Measurements from ENCODE around the gene NOTCH1.
"Not testable (repeated sequence)": the region's sequence is repeated elsewhere in the genome, so short reads cannot be mapped to it uniquely, and the experiment has no call there.

The NOTCH1 gene

GRCh38 chr9:136578915-136579649 is 33.2 kb upstream of the NOTCH1 start:
- DNase-seq (ENCODE audit: low read depth) = no peak

DNA sequence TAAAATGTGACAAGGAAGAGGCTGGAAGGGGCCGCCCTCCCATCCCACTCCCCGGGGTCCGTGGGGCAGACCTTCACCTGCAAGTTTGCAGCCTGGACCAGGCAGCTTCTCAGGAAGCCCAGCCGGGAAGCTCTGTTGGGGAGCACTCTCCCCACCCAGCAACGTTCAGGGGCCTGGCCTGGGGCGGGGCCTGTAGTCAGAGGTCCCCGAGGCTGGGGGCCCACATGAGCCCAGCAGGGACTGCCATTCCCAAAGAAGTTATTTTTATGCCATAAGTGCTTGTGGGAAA is 32.7 kb upstream of the NOTCH1 start:
- DNase-seq (ENCODE audit: low read depth) = no peak

- DNase-seq (ENCODE audit: low read depth) = no peak
Measured at GRCh38 chr9:136577941-136578625, 32.2 kb upstream of the NOTCH1 start.

DNA sequence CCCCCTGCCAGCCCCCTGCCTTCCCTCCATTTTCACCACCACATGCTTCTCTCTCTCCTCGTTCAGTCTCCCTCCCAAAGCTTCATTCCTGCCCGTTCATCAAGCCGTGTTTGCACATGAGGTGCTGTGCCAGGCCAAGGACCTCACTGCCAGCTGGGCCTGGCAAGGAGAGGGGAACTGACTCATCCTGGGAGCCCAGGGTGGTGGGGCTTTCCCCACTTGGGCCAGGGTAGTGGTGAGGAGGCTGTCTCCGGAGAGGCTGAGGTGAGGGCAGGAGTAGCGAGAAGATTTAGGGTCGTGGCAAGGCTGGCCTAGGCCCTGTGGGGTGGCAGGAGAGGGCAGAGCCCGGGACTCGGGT is 30.4 kb upstream of the NOTCH1 start:
- no peak for DNase-seq (ENCODE audit: low read depth)

DNA sequence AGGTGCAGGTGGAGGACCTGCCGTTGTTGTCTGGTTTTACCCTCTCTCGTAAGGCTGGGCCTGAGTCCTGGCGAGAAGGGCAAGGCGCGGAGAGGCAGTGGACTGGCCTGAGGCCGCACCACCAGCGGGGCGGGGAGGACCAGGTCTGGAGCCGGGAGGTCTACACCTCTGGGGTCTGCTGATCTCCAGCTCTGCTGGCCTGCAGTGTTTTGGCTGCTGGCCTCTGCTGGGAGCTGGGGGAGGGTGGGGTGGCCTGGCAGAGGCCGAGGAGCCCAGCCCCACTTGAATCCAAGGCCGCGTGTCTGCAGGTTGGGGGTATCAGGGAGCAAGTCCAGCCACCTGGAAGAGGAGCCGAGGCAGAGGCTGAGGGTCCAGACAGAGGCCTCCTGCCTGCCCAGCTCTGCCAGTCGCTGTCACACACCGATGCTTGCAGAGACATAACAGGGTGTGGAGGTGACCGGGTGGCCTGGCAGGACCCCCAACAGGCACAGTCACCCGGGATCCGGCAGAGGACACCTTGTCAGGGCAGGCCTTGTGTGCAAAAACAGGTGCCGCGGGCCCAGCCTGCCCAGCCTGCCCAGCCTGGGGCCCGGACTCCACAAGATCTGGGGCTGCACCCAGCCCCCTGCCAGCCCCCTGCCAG is 29.9 kb upstream of the NOTCH1 start:
- no peak for DNase-seq (ENCODE audit: low read depth)

- DNase-seq (ENCODE audit: low read depth) = not testable (repeated sequence)
Measured at GRCh38 chr9:136574606-136575005, 28.8 kb upstream of the NOTCH1 start.

DNA sequence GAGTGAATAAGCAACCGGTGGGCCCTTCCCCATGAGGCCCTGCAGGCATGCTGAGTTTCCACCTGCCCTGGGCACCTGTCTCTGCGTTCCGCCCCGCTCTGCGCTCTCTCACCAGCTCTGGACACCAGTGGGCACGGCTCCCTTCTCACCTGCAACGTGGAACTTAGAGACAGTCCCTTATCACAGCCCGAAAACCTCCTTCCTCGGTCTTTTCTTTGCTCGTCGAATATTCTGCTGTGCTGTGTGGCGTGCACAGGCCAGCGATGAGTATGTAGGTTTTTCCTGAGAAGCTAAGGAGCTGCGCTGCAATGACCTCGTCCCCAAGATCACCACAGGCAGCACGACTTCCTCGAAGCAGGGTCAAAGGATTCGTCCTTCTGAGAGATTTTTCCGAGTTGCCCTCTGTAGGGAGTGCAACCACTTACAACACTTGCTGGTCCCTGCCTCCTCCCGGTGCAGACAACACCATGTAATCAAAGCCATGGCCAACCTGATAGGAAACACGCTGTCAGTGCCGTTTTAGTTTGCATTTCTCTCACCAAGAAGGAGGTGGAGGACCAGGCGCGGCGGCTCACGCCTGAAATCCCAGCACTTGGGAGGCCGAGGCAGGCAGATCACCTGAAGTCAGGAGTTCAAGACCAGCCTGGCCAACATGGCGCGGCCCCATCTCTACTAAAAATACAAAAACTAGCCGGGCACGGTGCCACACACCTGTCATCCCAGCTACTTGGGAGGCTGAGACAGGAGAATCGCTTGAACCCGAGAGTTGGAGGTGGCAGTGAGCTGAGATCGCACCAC is 27.2 kb upstream of the NOTCH1 start:
- DNase-seq (ENCODE audit: low read depth) = no peak

DNA sequence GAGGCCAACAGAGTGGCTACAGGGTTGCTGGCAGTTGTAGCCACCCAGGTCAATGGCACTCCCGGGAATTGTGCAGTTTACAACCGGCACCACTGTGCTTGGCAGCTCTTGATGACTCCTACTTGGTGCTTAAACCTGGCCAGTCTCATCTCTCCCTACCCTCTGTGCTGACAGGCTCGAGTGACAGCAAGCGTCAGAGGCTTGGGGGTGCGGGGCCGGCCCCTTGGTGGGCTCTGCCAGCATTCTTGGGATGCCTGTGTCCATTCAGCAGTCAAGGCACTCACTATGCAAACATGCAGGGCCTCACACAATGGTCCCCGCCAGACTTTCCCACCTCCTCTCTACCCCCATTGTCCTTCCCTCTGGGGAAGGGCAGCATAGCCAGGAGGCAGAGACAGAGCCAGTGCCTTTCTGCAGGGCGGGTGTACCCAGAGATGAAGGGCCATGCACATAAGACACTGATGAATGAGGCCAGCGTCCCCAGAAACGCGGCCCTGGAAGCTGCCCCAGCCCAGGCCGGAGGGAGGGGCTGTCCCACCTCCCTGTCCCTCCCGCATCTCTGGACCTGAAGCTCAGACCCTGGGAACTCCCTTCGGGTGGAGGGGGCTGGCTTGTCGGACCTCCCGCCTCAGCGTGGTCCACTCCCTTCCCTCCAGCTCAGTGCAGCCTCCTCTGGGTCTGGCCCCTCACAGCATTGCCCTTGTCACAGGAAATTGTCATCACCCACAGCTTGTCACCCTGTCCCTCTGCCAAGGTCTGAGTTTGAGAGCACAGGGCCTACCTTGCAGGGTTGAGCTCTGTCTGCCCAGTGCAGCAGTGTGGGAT is 26.4 kb upstream of the NOTCH1 start:
- no peak for DNase-seq (ENCODE audit: low read depth)

GRCh38 chr9:136571531-136571930 is 25.7 kb upstream of the NOTCH1 start:
- DNase-seq (ENCODE audit: low read depth) = no peak

DNA sequence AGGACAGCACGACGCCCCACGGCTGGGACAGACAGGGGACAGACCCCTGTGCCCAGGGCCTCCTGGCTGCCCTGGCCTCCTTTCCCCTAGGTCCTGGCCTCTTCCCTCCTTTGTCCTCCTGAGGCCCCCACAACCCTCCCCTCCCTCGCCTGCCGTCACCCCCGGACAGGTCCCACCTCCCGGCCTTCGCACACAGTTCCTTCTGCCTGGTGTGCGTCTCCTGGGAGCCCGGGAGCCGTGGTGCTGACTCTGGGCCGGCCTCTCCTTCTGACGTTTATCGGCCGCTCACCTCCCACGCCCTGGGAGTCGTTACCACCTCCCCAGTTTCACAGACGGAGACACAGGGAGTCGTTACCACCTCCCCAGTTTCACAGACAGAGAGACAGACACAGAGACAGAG is 25.1 kb upstream of the NOTCH1 start:
- DNase-seq (ENCODE audit: low read depth) = no peak

- DNase-seq (ENCODE audit: low read depth) = no peak
Measured at GRCh38 chr9:136570191-136570845, 24.5 kb upstream of the NOTCH1 start.

- no peak for DNase-seq (ENCODE audit: low read depth)
Measured at GRCh38 chr9:136569526-136570148, 23.8 kb upstream of the NOTCH1 start.

DNA sequence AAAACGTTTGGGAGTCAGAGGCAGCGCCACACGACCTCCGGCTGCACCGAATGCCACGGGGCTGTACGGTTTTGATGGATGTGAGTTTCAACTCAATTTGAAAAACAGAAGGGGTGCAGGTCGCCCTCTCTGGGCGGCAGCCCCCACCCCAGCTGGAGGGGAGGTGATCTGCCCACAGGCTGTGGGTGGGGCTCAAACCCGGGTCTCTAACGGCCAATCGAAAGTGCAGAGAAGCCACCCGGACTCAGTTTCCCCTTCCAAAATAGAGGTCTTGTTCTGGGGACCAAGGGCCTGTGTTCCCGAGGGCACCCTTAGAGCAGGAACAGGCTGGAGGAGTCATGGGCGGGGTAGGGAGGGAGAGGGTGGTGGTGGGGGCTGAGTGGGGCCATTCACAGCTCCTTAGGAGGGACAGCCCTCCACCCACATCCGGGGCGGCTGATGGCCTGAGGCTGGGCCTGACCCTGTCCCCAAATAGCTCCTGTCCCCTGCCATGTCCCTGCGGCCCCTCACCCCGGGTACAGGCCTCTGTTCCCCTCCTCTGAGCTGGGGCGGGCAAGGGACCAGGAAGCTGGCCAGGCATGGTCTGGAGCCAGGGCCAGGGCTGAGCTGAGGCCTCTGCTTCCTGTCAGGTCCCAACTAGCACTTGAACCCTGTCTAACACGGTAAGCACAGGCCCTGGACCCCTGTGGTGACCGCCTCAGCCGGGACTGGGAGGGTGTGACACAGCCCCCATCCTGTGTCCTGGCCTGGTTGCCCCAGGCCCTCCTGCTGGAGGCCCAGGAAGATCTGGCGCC is 22.6 kb upstream of the NOTCH1 start:
- DNase-seq (ENCODE audit: low read depth) = no peak

- DNase-seq (ENCODE audit: low read depth) = no peak
Measured at GRCh38 chr9:136567651-136568287, 21.9 kb upstream of the NOTCH1 start.

- no peak for DNase-seq (ENCODE audit: low read depth)
Measured at GRCh38 chr9:136566901-136567300, 21.1 kb upstream of the NOTCH1 start.

DNA sequence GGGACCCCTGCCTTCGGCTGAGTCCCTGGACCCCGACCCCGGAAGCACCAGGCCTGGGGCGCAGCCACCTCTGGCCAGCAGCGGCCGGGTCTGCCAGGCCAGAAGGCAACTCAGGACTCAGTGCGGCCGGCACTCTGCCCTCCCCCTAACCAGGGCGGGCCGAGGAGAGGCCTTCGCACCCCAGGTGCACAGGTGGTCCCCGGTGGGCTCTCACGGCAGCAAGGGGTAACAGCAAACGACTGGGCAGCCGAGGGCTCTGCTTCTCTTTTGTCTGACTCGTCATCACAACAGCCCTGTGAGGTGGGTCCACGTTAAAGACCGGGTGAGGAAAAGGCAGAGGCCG is 20.7 kb upstream of the NOTCH1 start:
- DNase-seq (ENCODE audit: low read depth) = no peak

DNA sequence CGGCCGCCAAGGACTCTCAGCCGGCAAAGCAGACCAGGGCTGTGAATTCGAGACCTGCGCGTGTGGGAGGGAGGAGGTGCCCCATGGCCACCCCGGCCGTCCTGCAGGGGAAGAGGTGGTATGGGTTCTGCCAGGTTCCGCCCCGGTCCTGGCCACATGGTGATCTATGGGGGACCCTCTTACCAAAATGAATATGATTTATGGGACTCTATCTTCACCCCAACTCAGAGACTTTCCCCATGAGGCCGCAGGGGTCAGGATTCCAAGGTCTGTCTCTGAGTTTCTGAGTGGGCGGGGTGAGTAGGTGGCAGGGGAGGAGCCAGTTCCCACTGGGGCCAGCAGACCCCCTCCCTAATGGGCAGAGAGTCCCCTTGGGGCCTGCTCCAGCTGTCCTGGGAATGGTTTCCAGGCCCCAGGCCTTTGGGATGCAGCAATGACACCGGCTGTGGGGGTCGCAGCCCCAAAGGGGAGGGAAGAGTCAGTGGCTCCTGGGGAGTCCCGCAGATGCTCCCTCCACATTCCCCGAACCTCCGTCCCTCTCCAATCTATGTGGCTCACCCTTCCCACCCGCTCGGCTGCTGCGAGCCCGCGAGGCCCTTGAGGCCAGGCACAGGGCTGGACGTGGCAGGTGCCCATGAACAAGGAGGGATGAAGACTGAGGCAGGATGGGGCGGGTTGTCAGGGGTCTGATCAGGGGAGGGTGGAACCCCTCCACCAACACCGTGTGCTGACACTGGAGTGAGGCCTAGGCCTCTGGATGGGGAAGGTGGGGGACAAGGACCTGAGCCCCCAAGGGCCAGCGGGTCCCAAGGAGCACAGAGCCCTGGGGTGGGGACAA is 20.1 kb upstream of the NOTCH1 start:
- no peak for DNase-seq (ENCODE audit: low read depth)

DNA sequence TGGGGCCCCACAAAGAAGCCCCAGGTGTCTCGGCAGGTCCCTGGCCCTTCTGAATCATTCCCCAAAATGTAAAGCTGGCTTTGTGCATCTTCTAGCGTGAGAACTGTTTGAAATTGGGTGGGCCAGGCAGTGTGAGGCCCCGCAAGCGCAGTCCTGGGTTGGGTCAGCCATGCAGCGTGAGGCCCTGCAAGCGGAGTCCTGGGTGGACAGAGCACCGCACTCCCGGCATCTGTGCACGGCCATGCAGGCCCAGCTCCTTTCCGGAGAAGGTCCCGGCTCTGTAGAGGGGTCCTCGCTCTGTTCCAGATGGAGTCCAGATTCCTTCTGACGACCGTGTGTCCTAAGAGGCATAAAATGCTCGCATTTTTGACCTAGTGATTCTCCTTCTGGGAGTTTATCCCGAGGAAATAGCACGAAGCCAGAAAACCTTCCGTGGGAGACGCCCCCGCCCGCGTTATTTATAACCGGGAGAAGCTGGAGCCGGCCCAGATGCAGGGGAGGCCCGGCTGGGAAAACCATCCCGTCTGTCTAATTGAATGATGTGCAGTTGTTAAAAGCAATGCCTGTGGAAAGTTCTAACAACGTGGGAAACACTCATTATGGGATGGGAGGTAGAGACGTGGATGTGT is 19.4 kb upstream of the NOTCH1 start:
- no peak for DNase-seq (ENCODE audit: low read depth)
